GM03348 (cell line): Measurements from ENCODE around the gene AQP2.
A peak's percentile ranks its signal among the peaks of the same experiment; 100 is the strongest.

ENCODE experiments used
- DNase-seq: peaks from one replicate; pipeline ENCODE4 v3.0.0; 2012; ENCODE audit warnings: low spot score

AQP2 gene

DNA sequence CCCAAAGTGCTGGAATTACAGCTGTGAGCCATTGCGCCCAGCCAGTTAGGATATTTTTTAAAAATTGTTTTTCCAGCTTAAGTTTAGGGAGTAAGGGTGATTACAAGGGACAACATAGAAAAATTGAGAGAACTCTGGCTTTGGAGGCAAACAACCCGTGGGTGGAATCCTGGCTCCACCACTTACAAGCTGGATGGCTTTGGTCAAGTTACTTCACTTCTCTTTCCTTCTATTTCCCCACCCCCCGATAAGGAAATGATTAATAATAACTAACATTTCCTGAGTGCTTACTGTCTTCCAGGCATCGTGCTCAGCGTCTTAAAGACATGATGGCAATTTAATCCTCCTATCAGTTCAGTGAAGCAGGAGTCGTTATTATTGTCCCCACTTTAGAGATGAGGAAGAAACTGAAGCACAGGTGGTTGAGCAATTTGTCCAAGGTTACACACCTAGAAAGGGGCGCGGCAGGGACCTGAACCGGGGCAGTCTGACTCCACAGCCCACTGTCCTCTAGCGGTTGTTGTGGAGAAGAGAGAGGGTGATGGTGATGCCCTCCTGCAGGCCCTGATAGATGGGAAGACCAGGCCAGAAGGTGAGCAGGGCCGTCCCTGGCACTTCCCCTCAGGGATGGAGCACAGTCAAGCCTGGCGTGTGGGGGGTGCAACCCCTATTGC, 30.2 kb upstream of the AQP2 start:
- DNase-seq, result peak; percentile 74

DNA sequence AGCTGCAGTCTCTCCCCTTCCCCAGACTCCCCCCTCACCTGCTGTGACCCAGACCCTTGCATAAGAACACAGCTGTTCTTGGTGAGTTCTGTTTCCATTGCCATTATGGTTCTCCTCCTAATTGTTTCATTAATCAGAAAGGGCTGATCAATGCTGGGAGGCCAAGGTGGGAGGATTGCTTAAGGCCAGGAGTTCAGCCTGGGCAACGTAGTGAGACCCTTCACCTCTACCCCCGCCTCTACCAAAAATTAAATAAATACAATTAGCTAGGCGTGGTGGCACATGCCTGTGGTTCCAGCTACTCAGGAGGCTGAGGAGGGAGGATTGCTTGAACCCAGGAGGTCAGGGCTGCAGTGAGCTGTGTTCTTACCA, 29.6 kb upstream of the AQP2 start:
- DNase-seq, result no peak

- DNase-seq, result no peak
Observed at GRCh38 chr12:49921299-49921698, 29.2 kb upstream of the AQP2 start.

GRCh38 chr12:49921936-49922335, 28.6 kb upstream of the AQP2 start:
- no peak for DNase-seq

DNA sequence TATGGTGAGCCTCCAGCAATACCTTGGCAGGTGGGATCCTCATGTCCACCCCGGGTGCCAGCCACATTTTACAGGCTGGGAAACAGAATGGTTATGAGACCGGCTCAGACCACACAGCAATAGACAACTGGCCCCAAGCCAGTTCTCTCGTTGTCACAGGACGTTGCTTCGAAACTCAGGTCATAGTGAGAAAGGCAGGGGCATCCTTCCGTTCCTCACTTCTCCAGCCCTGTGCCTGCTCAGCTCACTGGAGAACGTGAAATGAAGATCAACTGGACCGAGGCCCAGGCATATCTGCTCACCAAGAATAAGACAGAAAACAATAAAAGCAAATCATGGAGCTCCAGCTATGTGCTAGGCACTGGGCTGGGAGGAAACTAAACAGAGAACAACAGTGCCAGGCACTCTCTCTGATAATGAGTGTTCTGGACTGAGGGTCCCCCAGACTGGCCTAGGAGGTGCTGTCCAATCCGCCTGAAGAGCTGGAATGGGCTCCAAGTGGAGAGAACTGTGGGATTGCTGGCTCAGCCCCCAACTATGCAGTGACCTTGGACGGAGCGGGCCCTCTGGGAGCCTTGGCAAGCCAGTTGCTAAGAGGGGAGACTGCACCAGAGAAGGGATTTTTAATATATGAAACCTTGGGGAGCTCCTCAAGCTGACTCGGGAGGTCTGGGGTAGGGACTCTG, 28.0 kb upstream of the AQP2 start:
- DNase-seq, result no peak

GRCh38 chr12:49923035-49923644, 27.4 kb upstream of the AQP2 start:
- no peak for DNase-seq

DNA sequence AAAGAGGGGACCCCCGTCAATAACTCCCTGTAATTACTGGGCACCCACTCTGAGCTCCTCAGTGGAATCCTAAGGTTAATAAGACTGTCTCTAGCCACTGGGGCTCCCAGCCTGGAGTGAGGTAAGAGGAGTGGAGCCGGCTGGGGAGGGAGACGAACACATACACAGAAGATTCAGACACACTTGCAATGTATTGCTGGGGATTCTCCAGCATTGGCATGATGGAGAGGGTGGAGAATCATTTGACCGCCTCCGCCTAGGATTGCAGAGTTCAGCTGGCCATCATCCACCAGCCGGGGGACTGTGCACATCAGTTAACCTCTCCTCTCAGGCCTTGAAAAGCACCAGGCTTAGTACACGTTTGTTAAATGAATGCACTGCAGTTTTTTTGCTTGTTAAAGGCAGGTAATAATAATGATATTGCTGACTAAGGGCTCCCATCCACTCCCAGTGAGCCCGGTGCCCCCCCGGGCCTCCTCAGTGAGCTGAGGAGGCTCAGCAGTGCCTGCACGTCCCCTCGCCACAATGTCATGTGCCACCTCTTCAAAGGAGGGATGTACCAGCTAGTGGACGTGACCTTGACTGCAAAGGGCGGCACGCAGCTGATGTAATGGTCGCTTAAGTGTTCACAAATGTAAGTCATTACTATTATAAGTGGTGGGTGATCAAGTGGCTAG, 26.5 kb upstream of the AQP2 start:
- no peak for DNase-seq

- DNase-seq, result no peak
Observed at GRCh38 chr12:49924628-49925246, 25.8 kb upstream of the AQP2 start.

DNA sequence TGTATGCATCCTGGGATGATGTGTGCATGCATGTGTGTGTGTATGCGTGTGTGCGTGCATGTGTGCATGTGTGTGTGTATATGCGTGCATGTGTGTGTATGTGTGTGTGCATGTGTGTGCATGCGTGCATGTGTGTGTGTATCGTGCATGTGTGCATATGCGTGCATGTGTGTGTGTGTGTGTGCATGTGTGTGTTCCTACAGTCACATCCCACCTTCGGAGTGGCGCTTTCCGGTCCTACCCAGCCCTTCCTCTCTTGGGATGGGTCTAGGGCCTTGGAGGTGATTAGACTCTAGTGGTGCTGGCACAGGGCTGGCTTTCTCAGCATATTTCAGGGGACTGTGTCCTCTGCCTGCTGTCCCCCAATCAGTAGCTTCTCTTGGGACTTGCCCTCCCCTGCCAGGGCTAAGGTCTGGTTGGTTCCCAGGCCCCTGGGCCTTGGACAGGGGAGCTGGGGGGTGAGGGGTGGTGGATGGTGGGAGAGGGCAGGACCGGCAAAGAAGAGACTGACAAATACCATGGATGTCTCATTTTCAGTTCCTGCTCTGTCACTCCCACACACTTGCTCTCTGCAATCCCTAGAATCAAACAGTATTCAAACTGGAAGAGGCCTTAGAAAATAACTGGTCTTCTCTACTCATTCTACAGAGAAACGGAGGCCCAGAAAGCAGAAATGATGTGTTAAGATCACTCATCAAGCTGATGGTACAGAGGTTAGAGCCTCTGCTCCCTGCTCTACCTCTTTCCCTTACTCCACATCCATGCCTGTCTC, 24.9 kb upstream of the AQP2 start:
- no peak for DNase-seq

- DNase-seq, result no peak
Observed at GRCh38 chr12:49928471-49928870, 22.1 kb upstream of the AQP2 start.

GRCh38 chr12:49929581-49929980, 21.0 kb upstream of the AQP2 start:
- DNase-seq, result no peak

- peak; percentile 76 for DNase-seq
Observed at GRCh38 chr12:49930515-49931288, 19.8 kb upstream of the AQP2 start.

DNA sequence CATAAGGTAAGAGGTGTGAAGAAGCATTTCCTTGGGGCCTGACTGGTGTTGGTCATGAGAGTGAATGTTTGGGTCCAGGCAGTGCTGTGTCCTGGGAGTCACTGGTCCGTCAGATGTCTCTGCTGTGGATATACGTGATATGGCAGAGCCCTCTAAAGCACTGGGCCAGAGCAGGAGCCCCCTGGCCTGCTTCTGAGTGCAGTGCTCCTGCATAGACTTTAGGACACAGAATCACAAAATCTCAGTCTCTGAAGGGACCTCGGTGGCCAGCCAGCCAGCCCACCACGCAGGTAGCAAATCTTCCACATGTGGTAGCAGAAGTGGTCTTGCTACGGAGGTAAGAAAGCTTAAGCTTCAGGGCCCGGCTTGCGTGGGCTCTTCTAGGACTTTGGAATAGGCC, 18.5 kb upstream of the AQP2 start:
- no peak for DNase-seq

DNA sequence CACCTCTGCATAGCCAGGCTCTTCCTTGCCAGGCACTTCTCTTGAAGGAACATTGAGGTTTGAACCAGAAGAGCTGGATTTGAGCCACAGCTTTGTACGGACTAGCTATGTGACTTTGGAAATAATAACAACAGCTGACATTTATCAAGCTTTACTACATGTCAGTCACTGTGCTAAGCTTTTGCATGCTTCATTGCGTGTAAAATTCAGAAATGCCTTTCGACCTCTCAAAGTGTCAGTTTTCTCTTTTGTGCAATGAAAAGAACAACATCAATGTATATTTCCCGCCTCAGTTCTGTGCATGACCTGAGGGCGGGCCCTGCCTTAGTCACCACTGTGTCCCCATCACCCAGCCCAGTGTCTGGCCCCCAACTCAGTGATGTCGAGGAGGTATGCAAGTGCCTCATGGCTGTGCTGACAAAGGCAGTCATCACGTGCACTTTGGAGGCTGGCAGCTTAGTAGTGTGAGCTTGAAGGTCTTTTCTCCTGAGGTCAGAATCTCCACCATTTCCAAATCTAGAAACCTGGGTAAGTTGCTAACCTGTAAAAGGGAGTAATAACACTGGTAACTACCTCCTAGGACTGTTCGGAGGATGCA, 17.9 kb upstream of the AQP2 start:
- DNase-seq, result no peak

- DNase-seq, result no peak
Observed at GRCh38 chr12:49933796-49934195, 16.7 kb upstream of the AQP2 start.

DNA sequence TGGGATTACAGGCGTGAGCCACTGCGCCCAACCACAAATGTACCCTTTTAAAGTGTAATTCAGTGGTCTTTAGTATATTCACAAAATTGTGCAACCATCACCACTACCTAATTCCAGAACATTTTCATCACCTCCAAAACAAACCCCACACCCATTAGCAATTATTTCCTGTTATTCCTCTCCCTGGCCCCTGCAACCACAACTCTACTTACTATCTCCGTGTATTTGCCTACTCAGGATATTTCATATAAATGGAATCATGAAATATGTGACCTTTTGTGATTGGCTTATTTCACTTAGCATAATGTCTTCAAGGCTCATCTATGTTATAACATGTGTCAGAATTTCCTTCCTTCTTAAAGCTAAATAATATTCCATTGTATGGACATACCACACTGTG, 16.0 kb upstream of the AQP2 start:
- no peak for DNase-seq

DNA sequence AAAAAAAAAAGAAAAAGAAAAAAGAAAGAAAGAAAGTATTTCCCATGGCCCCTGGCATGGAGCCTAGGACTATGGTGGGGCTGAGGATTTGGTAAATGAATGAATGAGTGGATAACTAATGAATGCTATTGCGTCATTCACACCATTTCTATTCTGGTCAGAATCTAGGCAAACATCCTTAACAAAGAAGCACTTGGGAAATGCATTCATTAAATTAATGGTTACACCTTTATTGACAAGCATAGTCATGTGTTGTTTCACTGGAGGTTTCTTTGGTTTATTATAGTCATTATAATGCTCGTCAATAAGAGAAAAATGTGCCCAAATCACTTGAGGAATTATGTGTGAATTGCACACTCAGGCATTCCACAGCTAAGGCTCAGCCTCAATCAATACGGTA, 13.6 kb upstream of the AQP2 start:
- no peak for DNase-seq

GRCh38 chr12:49937639-49938300, 12.8 kb upstream of the AQP2 start:
- DNase-seq, result no peak

GRCh38 chr12:49939307-49939706, 11.2 kb upstream of the AQP2 start:
- no peak for DNase-seq

DNA sequence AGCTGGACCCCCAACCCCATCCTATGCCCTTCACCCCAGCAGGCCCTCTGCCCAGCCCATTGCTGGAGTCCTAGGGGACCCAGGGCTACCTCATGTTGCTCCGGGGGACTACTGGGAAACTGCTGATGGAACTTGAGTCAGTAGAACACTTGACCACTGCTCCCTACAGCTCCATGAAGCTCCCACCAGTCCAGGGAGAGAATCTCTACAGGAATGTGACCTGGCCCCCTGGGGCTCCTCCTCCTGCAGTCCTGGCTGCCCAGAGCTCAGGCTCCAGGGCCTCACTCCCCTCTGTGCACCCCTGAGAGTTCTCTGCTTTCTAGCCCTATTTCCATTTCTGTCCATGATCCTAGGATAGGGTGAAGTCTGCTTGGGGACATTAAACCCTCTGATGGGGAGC, 10.8 kb upstream of the AQP2 start:
- no peak for DNase-seq
